Omental fat pad (tissue), 4 donors: ENCODE results near the gene CXCL16. TPM values are rescaled to one million over a fixed set of nuclear protein-coding genes. Genes with fewer than 3 reads are reported as not detected.

Source experiments
- ATAC-seq: fragments of 150-250 bp; one replicate; pipeline ENCODE4 v1.9.1; 2016; ENCODE audit warnings: mild to moderate bottlenecking, moderate library complexity; ENCODE audit not compliant: low FRiP score
- DNase-seq: peaks from one replicate; pipeline ENCODE4 v3.0.0-alpha.2; 2019; ENCODE audit warnings: low spot score
- CTCF ChIP-seq, 3 donors: fragments of 450-650 bp; IDR thresholded peaks; one replicate each; pipeline ENCODE4 v1.5.1; 2016 to 2017; ENCODE audit warnings: antibody characterized with exemption in 3 of 3, mild to moderate bottlenecking in 3 of 3, moderate library complexity in 2 of 3
- total RNA-seq, 4 donors: library from RNA; depleted of rRNA; stranded (reverse); fragments of >200 nt; gene quantifications; one replicate each; pipeline ENCODE4 v1.1.0, GENCODE V29; 2016

CXCL16 gene
- total RNA-seq, 4 donors from 2014 or later, result 16.6 to 92.1 (median 26.5) TPM

GRCh38 chr17:4742133-4742532 lies 2.4 kb upstream of the CXCL16 start:
- no peak for ATAC-seq
- no peak for TF ChIP-seq CTCF (IDR thresholded peaks at IDR 0.05)
- DNase-seq, result no peak

- no peak for TF ChIP-seq CTCF (IDR thresholded peaks at IDR 0.05)
- no peak for ATAC-seq
- DNase-seq, result no peak
Observed at GRCh38 chr17:4741544-4741943, 1.8 kb upstream of the CXCL16 start.

- no peak for TF ChIP-seq CTCF (IDR thresholded peaks at IDR 0.05)
- ATAC-seq, result no peak
- DNase-seq, result no peak
Observed at GRCh38 chr17:4740584-4740983, 856 bp upstream of the CXCL16 start.

- ATAC-seq (no peak), DNase-seq (no peak)
- no peak for TF ChIP-seq CTCF (IDR thresholded peaks at IDR 0.05)
Observed at GRCh38 chr17:4740025-4740351, 260 bp upstream of the CXCL16 start.

- no peak for DNase-seq
- TF ChIP-seq CTCF (IDR thresholded peaks at IDR 0.05), result no peak
- no peak for ATAC-seq
Observed at GRCh38 chr17:4738136-4739121, 1.3 kb downstream of the CXCL16 start.

- DNase-seq (no peak), ATAC-seq (no peak)
- no peak for TF ChIP-seq CTCF (IDR thresholded peaks at IDR 0.05)
Observed at GRCh38 chr17:4735876-4736651, 3.7 kb downstream of the CXCL16 start.
